ENCODE data around the gene GCAT.
A peak's percentile ranks its signal among the peaks of the same experiment; 100 is the strongest.
"Not testable (repeated sequence)": the region's sequence is repeated elsewhere in the genome, so short reads cannot be mapped to it uniquely, and the experiment has no call there.

Gene GCAT

GRCh38 chr22:37782340-37783168 lies 25.2 kb upstream of the GCAT start:
- no peak for DNase-seq (ENCODE audit: low read depth in 2 of 2)

GRCh38 chr22:37784829-37785495 lies 22.8 kb upstream of the GCAT start:
- DNase-seq (ENCODE audit: low read depth in 2 of 2): no peak

- no peak for DNase-seq (ENCODE audit: low read depth in 2 of 2)
Measured at GRCh38 chr22:37790234-37790633, 17.5 kb upstream of the GCAT start.

GRCh38 chr22:37792494-37792893 lies 15.2 kb upstream of the GCAT start:
- no peak for DNase-seq (ENCODE audit: low read depth in 2 of 2)

- no peak for DNase-seq (ENCODE audit: low read depth in 2 of 2)
Measured at GRCh38 chr22:37794376-37794775, 13.4 kb upstream of the GCAT start.

- DNase-seq (ENCODE audit: low read depth in 2 of 2): no peak
Measured at GRCh38 chr22:37796079-37796478, 11.7 kb upstream of the GCAT start.

GRCh38 chr22:37797259-37797658 lies 10.5 kb upstream of the GCAT start:
- DNase-seq (ENCODE audit: low read depth in 2 of 2): not testable (repeated sequence)

GRCh38 chr22:37797874-37798500 lies 9.7 kb upstream of the GCAT start:
- no peak for DNase-seq (ENCODE audit: low read depth in 2 of 2)

GRCh38 chr22:37799979-37800378 lies 7.8 kb upstream of the GCAT start:
- not testable (repeated sequence) for DNase-seq (ENCODE audit: low read depth in 2 of 2)

GRCh38 chr22:37801946-37802309 lies 5.8 kb upstream of the GCAT start:
- DNase-seq (ENCODE audit: low read depth in 2 of 2): no peak

GRCh38 chr22:37802310-37803194 lies 5.2 kb upstream of the GCAT start:
- no peak for DNase-seq (ENCODE audit: low read depth in 2 of 2)

GRCh38 chr22:37803195-37803638 lies 4.5 kb upstream of the GCAT start:
- no peak for DNase-seq (ENCODE audit: low read depth in 2 of 2)

GRCh38 chr22:37803639-37804351 lies 3.9 kb upstream of the GCAT start:
- no peak for DNase-seq (ENCODE audit: low read depth in 2 of 2)

- DNase-seq (ENCODE audit: low read depth in 2 of 2): no peak
Measured at GRCh38 chr22:37804352-37804880, 3.3 kb upstream of the GCAT start.

- peak; percentile 66 to 69 for DNase-seq (ENCODE audit: low read depth in 2 of 2)
Measured at GRCh38 chr22:37804881-37805809, 2.6 kb upstream of the GCAT start.

- no peak for DNase-seq (ENCODE audit: low read depth in 2 of 2)
Measured at GRCh38 chr22:37805810-37806277, 1.9 kb upstream of the GCAT start.

GRCh38 chr22:37806409-37807333 lies 1.1 kb upstream of the GCAT start:
- no peak for DNase-seq (ENCODE audit: low read depth in 2 of 2)

GRCh38 chr22:37808294-37808657 lies 542 bp downstream of the GCAT start:
- no peak for DNase-seq (ENCODE audit: low read depth in 2 of 2)

Data from stimulated activated CD4-positive, alpha-beta T cell treated with anti-CD3 and anti-CD28 coated beads, Interleukin-15, amount 100 ng/mL, for 48 hours (primary cell).